Measurements from ENCODE around the gene LSM14A. TPM values are rescaled to one million over a fixed set of nuclear protein-coding genes. Genes with fewer than 3 reads are reported as not detected.
A peak's percentile ranks its signal among the peaks of the same experiment; 100 is the strongest.
"Not testable (repeated sequence)": the region's sequence is repeated elsewhere in the genome, so short reads cannot be mapped to it uniquely, and the experiment has no call there.

The LSM14A gene
- total RNA-seq, 1 donor from 2014 or later = 92.8 TPM

DNA sequence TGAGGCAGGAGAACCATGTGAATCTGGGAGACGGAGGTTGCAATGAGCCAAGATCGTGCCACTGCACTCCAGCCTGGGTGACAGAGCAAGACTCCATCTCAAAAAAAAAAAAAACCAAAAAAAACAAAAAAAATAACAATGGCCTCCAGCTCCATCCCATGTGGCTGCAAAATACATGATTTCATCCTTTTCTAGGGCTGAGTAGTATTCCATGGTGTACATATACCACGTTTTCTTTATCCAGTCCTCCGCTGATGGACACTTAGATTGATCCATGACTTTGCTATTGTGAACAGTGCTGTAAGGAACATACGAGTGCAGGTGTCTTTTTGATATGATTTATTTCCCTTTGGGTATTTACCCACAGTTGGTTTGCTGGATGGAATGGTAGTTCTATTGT lies 20.9 kb upstream of the LSM14A start:
- Histone ChIP-seq H3K27me3 (no peaks in the 10 kb centered on the region), H3K27ac (no peak overlapping the region), H3K9me3 (no peaks in the 10 kb centered on the region), H3K36me3 (no peaks in the 10 kb centered on the region), H3K4me3 (no peak overlapping the region), H3K4me1 (no peaks in the 10 kb centered on the region)
- intact Hi-C loops (cut with DNase I) = no loop called here
- no peak for TF ChIP-seq CTCF (IDR thresholded peaks at IDR 0.05)
- no peak for ATAC-seq
- no peak for DNase-seq

DNA sequence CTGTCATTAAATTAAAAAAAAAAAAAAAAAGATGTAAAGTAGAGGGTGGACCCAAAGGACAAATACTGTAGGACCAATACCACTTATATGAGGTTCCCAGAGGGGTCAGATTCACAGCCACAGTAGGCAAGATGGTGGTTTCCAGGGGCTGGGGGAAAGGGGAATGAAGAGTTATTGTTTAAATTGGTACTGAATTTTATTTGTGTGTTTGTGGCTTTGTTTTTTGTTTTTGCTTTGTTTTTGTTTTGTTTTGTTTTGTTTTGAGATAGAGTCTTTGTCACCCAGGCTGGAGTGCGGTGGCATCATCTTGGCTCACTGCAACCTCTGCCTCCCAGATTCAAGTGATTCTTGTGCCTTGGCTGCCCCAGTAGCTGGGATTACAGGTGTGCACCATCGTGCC lies 17.9 kb upstream of the LSM14A start:
- no peaks in the 10 kb centered on the region for H3K27me3 ChIP-seq
- no peak overlapping the region for H3K27ac ChIP-seq
- H3K36me3 ChIP-seq = no peaks in the 10 kb centered on the region
- no peak for TF ChIP-seq CTCF (IDR thresholded peaks at IDR 0.05)
- intact Hi-C loops (cut with DNase I) = no loop called here
- ATAC-seq (no peak), DNase-seq (no peak)
- H3K4me3 ChIP-seq = no peak overlapping the region
- H3K4me1 ChIP-seq = no peaks in the 10 kb centered on the region
- H3K9me3 ChIP-seq = no peaks in the 10 kb centered on the region

- Histone ChIP-seq H3K4me3 (no peak overlapping the region), H3K36me3 (no peaks in the 10 kb centered on the region), H3K27ac (no peak overlapping the region), H3K27me3 (no peaks in the 10 kb centered on the region), H3K4me1 (no peaks in the 10 kb centered on the region), H3K9me3 (no peaks in the 10 kb centered on the region)
- no peak for TF ChIP-seq CTCF (IDR thresholded peaks at IDR 0.05)
- DNase-seq (no peak), ATAC-seq (no peak)
- intact Hi-C loops (cut with DNase I) = no loop called here
These were observed 16.6 kb upstream of the LSM14A start for GRCh38 chr19:34155686-34156085.

GRCh38 chr19:34158966-34159365 lies 13.3 kb upstream of the LSM14A start:
- H3K36me3 ChIP-seq; H3K4me3 ChIP-seq; H3K27ac ChIP-seq; H3K9me3 ChIP-seq; ATAC-seq; H3K27me3 ChIP-seq; intact Hi-C loops (cut with DNase I); H3K4me1 ChIP-seq; DNase-seq: not testable (repeated sequence)

GRCh38 chr19:34159541-34159940 lies 12.8 kb upstream of the LSM14A start:
- H3K9me3 ChIP-seq; intact Hi-C loops (cut with DNase I): not testable (repeated sequence)

DNA sequence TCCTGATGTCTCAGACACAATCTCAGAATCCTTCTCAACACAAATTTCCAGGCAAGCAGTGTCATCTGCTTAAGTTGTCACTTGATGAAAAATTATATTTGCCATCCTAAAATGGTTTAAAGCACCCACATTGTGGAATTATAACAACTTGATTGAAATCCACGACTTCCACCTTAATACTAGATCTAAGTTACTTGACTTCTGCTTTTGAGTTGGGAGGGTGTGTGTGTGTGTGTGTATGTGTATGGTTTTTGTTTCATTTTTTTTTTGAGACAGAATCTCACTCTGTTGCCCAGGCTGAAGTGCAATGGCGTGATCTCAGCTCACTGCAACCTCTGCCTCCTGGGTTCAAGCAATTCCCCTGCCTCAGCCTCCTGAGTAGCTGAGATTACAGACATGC lies 10.4 kb upstream of the LSM14A start:
- intact Hi-C loops (cut with DNase I); H3K27me3 ChIP-seq; H3K27ac ChIP-seq; H3K36me3 ChIP-seq; DNase-seq; H3K9me3 ChIP-seq; H3K4me3 ChIP-seq; H3K4me1 ChIP-seq: not testable (repeated sequence)
- ATAC-seq = peak; percentile 57

More at GRCh38 chr19:34159541-34159940, 12.8 kb upstream of the LSM14A start:
- ATAC-seq, H3K27me3 ChIP-seq, H3K36me3 ChIP-seq, H3K4me1 ChIP-seq, H3K27ac ChIP-seq, DNase-seq, H3K4me3 ChIP-seq: not testable (repeated sequence)

DNA sequence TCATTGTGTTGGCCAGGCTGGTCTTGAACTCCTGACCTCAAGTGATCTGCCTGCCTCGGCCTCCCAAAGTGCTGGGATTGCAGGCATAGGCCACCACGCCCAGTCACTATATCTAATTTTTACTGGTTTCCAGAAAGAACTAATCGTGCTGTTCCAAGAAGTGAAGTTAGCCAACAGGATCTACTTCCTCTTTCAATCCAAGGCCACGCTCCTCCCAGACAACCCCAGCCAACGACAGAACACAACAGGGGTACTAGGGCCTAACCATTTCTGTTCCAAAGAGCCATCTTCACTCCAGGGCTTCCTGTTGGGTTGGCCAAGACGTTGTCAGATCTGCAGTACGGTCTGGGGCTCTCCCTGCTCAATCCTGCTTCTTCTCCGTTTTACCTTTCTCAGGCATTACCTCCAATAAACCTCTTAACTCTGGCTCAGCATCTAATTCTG lies 7.0 kb upstream of the LSM14A start:
- TF ChIP-seq CTCF (IDR thresholded peaks at IDR 0.05) = no peak
- H3K27me3 ChIP-seq = no peaks in the 10 kb centered on the region
- no peaks in the 10 kb centered on the region for H3K36me3 ChIP-seq
- DNase-seq = no peak
- intact Hi-C loops (cut with DNase I) = no loop called here
- no peak overlapping the region for H3K27ac ChIP-seq
- ATAC-seq = peak; percentile 87
- no peaks in the 10 kb centered on the region for H3K4me1 ChIP-seq
- no peak overlapping the region for H3K4me3 ChIP-seq
- no peaks in the 10 kb centered on the region for H3K9me3 ChIP-seq

DNA sequence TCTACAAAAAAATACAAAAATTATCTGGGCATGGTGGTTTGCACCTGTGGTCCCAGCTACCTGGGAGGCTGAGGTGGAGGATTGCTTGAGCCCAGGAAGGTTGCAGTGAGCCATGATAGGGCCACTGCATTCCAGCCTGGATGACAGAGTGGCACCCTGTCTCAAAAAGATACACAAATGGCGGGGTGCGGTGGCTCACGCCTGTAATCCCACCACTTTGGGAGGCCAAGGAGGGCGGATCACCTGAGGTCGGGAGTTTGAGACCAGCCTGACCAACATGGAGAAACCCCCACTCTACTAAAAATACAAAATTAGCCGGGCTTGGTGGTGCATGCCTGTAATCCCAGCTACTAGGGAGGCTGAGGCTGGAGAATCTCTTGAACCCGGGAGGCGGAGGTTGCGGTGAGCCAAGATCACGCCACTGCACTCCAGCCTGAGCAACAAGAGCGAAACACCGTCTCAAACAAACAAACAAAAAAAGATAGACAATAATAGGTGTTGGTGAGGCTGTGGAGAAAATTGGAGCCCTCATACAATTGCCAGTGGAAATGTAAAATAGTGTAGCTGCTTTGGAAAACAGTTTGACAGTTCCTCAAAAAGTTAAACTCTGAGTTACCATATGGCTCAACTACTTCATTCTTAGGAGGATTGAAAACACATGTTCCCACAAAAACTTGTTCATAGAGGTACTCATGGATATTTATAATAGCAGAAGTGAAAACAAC lies 2.7 kb upstream of the LSM14A start:
- H3K27me3 ChIP-seq; H3K4me3 ChIP-seq; H3K36me3 ChIP-seq; intact Hi-C loops (cut with DNase I); H3K9me3 ChIP-seq; ATAC-seq; DNase-seq; H3K27ac ChIP-seq: not testable (repeated sequence)
- H3K4me1 ChIP-seq = peaks cover 17% of the 10 kb centered on the region

Measured in upper lobe of right lung (tissue), 1 donor.